Stimulated activated CD4-positive, alpha-beta T cell treated with anti-CD3 and anti-CD28 coated beads, Interleukin-4, amount 100 ng/mL, for 4 hours (primary cell): ENCODE data around the gene GARIN5B.
A peak's percentile ranks its signal among the peaks of the same experiment; 100 is the strongest.

Source experiments
- DNase-seq, 2 experiments: peaks; one replicate each; pipeline ENCODE4 v3.0.0-alpha.2; 2020

The GARIN5B gene

DNA sequence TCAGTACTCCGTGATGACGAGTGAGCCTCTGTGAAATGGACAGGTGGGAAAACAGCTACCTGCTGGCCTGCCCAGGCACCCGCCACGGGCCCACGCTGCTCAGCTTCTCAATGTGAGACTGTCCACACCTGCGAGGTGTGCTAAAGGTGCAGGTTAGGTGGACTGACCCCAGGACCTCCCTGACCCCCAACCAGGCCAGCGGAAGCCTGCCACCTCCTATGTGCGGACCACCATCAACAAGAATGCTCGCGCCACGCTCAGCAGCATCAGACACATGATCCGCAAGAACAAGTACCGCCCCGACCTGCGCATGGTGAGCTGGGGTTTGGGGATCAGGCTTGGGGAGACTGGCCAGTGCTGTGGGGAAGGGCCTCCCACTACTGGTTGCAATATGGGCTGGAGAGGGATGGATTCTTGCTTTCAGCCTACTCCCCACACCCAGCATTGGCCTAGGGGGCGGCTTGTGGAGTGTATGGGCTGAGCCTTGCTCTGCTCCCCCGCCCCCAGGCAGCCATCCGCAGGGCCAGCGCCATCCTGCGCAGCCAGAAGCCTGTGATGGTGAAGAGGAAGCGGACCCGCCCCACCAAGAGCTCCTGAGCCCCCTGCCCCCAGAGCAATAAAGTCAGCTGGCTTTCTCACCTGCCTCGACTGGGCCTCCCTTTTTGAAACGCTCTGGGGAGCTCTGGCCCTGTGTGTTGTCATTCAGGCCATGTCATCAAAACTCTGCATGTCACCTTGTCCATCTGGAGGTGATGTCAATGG, 24.9 kb upstream of the GARIN5B start:
- no peak for DNase-seq

- DNase-seq = peak; percentile 38 to 53
Observed at GRCh38 chr19:55386493-55386971, 23.5 kb upstream of the GARIN5B start.

- DNase-seq = peak; percentile 95 to 98
Observed at GRCh38 chr19:55385724-55386492, 22.8 kb upstream of the GARIN5B start, which contains the start of gene RPL28. Gene RPL28 (plus strand): TSS chr19:55385932. CDS start chr19:55386358, 426 bp downstream.

DNA sequence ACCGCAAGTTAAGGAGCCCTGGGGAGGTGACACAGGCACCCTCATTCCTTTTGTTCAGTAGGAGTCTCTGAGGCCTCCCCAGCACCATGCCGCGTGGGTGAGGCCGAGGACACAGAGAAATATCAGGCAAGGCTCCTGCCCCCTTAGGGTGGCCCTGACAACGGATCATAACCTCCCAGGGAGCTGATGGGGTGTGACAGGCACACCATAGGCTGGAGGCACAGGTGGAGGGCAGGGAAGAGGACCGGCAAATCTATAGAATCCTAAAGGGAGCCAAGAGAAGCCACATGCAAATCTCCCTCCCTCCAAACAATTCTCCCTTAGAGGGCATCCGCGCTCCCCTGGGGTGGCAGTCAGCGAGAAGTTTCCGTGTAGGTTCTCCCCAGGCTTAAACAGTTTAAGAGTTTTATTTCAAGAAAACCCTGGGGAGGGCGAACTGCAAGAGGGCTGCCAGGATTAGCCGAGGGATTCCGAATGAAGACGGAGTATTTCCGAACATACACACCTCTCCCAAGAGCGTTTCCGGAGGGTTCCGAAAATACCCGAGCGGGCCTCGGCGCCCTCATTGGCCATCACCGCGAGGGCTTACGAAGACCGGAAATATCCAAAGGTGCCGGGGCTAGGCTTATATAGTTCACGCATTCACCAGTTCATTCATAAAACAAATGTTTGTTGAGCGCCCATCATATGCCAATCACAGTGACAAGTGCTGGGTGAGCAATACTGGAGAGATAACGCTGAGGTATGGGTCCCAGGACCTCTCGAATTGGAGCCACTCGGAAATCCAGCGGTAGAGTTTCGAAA, 22.1 kb upstream of the GARIN5B start:
- peak; percentile 93 to 96 for DNase-seq

GRCh38 chr19:55384131-55384919, 21.3 kb upstream of the GARIN5B start, which contains the start of gene TMEM238:
Gene TMEM238 (minus strand): TSS chr19:55384292. CDS start chr19:55384259, 33 bp downstream.
- DNase-seq = peak in 1 of 2 experiments; percentile 51

DNA sequence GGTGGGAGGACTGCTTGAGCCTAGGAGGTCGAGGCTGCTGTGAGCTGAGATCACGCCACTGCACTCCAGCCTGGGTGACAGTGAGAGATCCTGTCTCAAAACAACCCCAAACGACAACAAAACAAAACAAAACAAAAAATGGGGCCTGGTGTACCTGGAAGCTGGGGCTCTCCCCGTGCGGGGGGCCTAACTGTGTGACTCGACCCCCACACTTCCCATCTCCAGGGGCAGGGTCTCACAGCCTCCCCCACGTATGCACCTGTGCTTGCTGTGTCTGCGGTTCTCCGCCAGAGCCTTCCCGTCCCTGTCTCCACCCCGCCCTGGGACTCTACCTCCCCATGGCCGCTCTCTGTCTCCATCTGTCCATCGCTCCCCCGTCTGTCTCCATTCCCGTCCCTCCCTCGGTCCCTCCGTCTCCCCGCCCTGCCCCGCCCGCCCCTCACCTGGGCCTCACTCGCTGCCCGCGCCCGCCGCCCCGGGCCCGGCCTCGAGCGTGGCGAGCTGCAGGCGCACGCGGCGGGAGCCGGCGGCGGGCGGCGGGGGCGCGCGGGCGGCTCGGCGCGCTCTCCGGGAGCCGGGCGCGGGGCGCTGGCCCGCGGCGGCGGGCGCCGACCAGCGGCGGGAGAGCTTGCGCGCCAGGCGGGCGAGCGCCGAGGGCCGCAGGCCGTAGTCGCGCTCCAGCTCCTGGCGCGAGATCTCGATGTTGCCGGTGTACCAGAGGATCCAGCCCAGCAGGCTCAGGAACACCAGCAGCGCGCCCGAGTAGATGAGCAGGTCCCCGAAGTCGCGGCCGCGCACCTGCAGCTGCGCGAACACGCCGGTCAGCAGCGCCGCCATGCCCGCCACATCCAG, 20.4 kb upstream of the GARIN5B start:
- DNase-seq = peak; percentile 28 to 50

DNA sequence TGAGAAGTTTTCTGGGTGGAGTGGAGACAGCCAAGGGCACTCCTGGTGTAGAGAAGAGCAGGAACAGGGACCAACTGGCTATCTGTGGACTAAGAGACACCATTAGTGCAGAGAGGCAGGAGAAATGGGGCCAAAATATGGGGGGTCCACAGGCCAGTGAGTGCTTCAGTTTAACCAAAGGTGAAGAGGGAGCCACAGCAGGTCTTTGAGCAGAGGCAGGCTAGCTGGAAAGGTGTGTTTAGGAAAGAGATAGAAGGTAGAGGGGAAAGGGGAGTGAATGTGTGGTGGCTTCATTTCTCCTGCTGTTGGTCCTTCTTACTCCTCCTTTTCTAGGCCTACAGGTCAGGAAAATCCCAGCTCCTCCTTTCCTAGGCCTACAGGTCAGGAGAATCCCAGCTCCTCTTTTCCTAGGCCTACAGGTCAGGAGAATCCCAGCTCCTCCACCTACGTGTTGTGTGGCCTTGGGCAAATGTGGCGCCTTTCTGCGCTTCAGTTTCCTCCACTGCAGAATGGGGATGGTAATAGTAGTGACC, 19.5 kb upstream of the GARIN5B start:
- no peak for DNase-seq

DNA sequence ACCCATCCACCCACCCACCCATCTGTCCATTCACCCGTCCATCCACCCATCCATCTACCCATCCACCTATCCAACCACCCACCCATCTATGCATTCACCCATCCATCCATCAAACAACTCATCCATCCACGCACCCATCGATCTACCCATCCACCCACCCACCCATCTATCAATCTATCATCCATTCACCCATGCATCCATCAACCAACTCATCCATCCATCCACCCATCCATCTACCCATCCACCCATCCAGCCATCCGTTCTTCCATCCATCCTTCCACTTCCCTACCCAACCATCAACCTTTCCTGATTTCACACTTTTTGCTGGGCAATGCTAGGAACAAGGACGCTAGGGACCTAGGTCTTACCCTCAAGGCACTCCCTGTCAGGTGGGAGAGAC, 19.0 kb upstream of the GARIN5B start:
- DNase-seq = no peak

DNA sequence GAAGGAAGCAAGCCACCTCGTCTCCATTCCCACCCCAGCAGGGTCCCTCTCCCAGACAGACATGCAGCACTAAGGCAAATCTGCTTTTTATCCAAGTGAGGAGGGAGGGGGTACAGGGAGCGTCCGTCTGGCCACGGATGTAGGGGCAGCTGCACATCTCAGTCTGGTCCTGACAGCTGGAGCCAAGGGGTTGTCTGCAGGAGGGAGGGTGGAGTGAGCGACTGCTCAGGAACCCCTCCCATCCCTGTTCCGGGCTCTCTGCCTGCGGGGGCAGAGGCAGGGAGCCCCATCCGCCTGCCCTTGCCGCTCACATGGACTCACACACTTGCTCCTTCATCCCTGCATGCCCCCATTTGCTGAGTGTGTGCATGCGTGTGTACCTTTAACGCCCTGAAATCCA, 16.1 kb upstream of the GARIN5B start:
- no peak for DNase-seq

GRCh38 chr19:55377356-55378131, 14.5 kb upstream of the GARIN5B start:
- DNase-seq = no peak

DNA sequence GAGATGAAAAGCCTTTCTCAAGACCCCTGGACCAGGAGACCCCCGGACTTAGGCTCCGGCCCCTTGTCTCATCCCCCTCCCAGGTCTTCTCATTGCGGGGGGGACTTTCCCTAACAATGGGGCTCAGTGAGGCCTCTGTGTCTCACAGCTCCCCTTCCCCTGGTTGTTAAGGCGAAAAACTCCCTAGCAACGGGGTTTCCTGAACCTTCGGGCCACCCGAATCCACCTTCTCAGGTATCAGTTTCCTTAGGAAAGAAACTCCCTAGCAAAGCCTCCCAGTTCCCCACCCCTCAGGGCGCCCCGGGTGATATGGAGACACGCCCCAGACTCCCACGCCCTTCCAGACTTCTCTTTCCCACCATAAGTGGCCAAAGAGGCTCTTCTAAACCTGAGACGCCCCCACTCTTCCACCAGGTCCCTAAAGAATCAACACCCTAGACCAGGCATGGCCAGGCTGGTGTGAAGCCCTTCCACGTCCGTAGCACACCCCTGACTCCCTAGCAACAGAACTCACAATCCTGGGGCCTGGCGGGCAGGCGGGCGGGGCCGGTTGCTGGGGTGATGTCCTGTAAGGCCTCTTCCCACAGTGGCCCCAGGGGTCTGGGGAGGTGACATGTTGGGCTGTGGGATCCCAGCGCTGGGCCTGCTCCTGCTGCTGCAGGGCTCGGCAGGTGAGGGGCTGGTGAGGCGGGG, 13.3 kb upstream of the GARIN5B start, which contains the start of gene TMEM190:
Gene TMEM190, plus strand, starts transcription at position 586 of the 693 bp plus-strand sequence. Its CDS starts 28 bp downstream, at position 614.
- DNase-seq = no peak

DNA sequence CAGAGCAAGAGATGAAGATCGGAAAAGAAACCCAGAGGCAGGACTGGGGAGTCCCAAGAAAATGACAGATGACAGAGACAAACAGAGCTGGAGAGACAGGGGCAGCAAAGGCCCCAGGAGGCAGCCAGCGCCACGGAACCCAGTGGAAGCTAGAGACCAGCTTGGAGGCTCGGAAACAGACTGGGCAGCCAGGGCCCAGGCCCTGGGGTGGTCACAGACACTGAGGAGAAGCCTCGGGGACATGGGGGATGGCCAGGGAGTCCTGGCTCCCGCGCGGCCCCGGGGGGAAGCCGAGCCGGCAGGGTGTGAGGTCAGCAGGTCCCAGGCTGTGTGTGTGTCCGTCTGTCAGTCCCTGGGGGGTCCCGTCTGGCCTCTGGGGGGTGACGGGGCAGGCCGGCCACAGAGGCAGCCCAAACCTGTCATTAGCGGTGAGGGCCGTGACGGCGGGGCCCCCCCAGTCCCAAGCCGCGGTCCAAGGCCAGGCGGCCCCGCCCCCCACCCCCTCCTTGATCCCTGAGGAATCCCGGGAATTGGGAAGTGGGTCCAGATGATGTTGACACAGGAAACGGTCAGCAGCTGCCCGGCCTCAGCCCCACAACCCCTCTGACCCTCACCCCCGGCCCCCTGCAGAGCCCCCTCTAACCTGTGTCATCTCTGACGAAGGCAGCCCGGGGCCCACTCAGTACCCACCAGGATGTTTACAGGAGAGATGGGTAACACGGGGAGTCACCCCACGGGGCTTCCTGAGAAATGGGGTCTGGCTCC, 11.1 kb upstream of the GARIN5B start:
- no peak for DNase-seq

GRCh38 chr19:55373306-55373992, 10.4 kb upstream of the GARIN5B start:
- DNase-seq = no peak

GRCh38 chr19:55372316-55373081, 9.4 kb upstream of the GARIN5B start:
- DNase-seq = no peak

GRCh38 chr19:55370305-55370988, 7.4 kb upstream of the GARIN5B start, which contains the start of gene IL11:
Gene IL11 (minus strand): TSS chr19:55370463. CDS start chr19:55370310, 153 bp downstream.
- DNase-seq = no peak

GRCh38 chr19:55369653-55370304, 6.7 kb upstream of the GARIN5B start:
- DNase-seq = no peak
